Measurements from ENCODE around the gene CHD5.

The CHD5 gene

GRCh38 chr1:6206520-6206855 is 26.4 kb upstream of the CHD5 start:
- DNase-seq = no peak
- intact Hi-C loops (cut with DNase I) = no loop called here

DNA sequence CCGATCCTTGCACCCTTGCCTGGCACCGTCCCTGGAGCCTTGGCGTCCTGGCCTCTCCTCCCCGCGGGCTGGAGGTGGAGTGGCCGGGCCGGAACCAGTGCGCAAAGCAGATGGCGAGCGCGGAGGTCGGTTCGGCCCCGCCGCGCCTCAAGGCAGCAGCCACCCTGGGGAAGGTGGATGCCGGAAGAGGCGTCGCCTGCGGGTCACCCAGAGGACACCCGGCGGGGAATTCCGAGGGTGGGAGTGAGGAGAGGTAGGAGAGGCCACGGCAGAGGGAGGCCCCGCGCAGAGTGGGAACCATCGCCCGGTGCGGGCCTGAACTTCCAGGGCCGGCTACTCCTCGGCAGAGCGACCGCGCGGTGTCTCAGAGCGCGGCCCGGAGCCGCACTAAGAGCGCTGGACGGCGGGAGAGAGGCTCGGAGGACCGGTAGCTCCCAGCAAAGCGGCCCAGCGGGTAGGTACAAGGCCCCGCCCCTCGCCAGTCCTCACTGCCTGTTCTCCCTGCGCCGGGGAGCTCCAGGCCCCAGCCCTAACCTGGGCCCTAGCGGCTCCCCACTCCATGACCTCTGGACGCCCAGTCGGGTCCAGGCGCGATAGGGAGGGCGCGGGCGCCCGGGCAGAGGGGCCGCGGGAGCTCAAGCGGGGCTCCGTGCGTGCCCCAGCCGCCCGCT is 25.9 kb upstream of the CHD5 start, which contains the start of gene RNF207:
Gene RNF207, plus strand, starts transcription at position 271 of the 671 bp plus-strand sequence. CDS start 417 bp downstream, outside the sequence.
- peak in 18 of 42 donors; percentile 23 to 54 (median 33) for DNase-seq
- intact Hi-C loops (cut with DNase I) = no loop called here

DNA sequence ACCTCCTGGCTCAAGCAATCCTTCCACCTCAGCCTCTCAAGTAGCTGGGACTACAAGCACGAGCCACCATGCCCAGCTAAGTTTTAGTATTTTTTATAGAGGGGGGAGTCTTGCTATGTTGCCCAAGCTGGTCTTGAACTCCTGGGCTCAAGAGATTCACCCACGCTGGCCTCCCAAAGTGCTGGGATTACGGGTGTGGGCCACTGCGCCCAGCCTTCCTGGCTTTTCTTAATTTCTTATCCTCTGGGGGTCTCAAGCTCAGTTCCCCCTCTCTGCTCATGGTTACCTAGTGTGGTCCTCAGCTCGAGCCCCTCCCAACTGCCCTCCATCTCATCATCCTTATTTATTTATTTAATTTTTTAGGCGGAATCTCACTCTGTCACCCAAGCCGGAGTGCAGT is 22.1 kb upstream of the CHD5 start:
- no peak for DNase-seq
- intact Hi-C loops (cut with DNase I) = no loop called here

GRCh38 chr1:6200188-6200809 is 20.2 kb upstream of the CHD5 start:
- intact Hi-C loops (cut with DNase I) = no loop called here

DNA sequence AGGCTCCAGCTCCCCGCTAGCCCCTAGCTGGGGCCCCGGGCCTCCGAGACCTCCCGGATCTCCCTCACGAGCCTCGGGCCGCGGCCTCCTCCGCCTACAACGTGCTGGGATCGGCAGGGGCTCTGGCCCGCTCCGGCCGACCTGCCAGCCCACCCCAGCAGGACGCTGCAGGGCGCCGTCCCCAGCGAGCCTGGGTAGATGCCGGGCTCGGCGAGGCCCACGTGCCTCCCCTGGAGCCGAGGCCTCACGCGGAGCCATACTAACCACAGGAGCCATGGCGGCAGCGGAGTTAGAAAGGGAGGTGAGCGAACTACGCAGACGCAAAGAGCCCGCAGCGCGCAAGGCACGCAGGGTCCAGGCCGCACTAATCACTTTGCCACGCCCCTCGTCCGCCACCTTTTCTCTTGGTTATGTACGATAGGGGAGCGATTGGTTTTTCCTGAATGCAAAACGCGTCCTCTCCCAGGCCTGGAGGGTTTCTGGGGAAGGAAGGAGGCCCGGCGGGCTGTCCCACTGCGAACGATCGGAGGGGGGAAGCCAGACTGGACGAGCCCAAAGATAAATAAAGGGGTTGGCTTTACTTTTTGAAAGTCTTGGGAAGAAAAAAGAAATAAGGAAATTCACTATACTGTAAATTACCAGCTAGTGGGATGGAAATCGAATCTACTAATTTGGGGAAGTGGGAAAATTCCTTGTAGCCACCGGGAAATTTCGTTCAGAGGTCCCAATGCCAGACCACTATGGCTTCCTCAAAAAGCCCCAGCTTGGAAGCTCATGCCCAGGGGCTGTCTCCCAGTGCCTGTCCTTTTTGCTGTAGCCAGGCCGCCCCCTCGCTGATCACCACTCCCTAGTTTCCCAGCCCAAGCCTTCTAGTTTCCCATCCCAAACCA is 19.4 kb upstream of the CHD5 start, which contains the start of gene RPL22:
Gene RPL22, minus strand, starts transcription at position 298 of the 890 bp plus-strand sequence. Its CDS starts 22 bp downstream, at position 276.
- DNase-seq = peak; percentile 95 to 99 (median 98)
- intact Hi-C loops (cut with DNase I) = loop anchor here (2.0 kb wide), 1 partner anchor 35 kb away; the partner anchor contains the start of gene ICMT

More at GRCh38 chr1:6200188-6200809, 20.2 kb upstream of the CHD5 start:
- no peak for DNase-seq

GRCh38 chr1:6198646-6199297 is 18.7 kb upstream of the CHD5 start:
- intact Hi-C loops (cut with DNase I) = loop anchor here (2.0 kb wide), 1 partner anchor 36 kb away; the partner anchor contains the start of gene ICMT
- DNase-seq = peak in 7 of 42 donors; percentile 21 to 51 (median 29)

GRCh38 chr1:6197746-6198427 is 17.8 kb upstream of the CHD5 start:
- DNase-seq = no peak
- intact Hi-C loops (cut with DNase I) = loop anchor here (2.0 kb wide), 1 partner anchor 37 kb away; the partner anchor contains the start of gene ICMT

DNA sequence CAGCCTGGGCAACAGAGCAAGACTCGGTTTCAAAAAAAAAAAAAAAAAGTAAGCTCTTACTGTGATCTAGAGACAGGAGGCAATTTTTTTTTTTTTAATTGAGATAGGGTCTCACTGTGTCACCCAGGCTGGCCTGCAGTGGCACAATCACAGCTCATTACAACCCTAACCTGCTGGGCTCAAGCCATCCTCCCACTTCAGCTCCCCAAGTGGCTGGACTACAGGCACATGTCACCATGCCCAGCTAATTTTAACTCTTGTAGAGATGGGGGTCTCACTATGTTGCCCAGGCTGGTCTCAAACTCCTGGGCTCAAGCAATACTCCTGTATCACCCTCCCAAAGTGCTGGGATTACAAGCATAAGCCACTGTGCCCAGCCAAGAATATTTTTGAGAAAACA is 11.8 kb upstream of the CHD5 start:
- intact Hi-C loops (cut with DNase I) = no loop called here
- DNase-seq = no peak

GRCh38 chr1:6188466-6188865 is 8.3 kb upstream of the CHD5 start:
- no peak for DNase-seq
- intact Hi-C loops (cut with DNase I) = no loop called here

DNA sequence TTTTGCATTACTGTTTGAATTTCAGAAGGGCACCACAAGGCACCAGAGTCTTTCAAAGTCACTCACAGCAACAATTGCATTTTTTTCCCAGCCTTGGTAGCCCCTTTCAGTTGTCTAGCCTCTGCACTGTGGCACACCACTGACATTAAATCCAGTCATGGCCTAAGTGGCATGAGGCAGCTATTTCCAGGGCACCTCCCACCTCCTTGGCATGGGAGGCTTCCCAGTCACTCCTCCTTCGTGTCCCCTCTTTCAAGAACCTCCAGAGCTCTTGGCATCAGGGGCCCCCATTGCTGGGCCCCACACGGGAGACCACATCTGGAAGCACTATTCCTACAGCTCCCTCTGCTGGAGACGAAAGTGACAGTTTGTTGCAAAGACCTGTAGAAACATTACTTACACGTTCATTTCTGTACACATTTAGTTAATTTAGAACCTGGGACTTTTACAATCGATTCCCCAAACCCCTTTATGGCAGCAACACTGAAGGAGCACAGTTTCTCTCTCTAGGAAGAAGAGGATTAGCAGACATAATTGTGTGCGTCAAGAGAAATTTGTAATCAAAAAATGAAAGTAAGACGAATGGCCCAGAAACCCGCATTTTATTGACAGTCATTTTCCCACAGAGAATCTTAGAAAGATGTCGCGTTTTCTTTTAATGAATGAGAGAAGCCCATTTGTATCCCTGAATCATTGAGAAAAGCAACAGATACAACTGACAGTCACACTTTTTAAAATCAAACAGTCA is 5.7 kb upstream of the CHD5 start:
- intact Hi-C loops (cut with DNase I) = no loop called here

DNA sequence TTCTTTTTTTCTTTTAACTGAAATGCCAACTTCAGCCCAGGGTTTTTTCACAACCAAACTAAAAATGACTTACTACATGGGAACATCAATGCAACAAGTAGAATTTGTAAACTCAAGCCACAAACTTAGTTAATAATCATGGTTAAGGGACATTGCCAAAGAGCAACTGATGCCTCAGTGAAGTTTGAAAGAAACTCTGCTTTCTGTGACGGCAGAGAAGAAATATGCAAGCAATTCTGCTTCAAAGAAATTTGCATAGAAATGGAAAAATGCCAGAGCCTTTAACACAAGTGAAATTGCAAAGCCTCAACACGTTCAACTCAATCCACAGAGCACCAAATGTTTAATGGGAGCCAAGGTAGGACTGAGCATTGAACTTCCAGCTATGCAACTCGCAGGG is 5.0 kb upstream of the CHD5 start:
- no peak for DNase-seq
- intact Hi-C loops (cut with DNase I) = no loop called here

More for the DNA sequence above, 5.7 kb upstream of the CHD5 start:
- DNase-seq = peak in 13 of 42 donors; percentile 33 to 67 (median 49)

GRCh38 chr1:6184083-6184783 is 4.1 kb upstream of the CHD5 start:
- no peak for DNase-seq
- intact Hi-C loops (cut with DNase I) = no loop called here

DNA sequence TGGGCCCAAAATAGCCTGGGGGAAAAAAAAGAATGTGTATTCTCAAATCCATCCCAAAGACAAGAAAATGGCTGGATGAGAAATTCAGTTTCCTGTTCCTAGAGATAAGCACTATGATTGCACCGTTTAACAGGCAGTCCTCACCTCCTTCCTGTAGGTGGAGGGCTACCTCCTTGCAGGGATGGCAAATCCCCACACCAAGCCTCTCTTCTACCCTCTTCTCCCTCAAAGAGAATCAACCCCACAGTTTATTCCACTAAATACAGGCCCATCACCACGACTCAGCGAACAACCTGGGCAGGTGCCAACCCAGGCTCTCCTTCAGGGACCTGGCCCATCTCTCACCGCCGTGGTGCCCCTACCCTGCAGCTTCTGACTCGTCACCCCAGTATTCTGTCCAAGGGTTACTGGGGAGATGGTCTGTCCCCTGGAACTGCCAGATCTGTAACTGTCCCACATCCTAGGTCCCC is 3.4 kb upstream of the CHD5 start:
- DNase-seq = no peak
- intact Hi-C loops (cut with DNase I) = no loop called here

GRCh38 chr1:6181347-6181770 is 1.2 kb upstream of the CHD5 start:
- DNase-seq = no peak
- intact Hi-C loops (cut with DNase I) = no loop called here

DNA sequence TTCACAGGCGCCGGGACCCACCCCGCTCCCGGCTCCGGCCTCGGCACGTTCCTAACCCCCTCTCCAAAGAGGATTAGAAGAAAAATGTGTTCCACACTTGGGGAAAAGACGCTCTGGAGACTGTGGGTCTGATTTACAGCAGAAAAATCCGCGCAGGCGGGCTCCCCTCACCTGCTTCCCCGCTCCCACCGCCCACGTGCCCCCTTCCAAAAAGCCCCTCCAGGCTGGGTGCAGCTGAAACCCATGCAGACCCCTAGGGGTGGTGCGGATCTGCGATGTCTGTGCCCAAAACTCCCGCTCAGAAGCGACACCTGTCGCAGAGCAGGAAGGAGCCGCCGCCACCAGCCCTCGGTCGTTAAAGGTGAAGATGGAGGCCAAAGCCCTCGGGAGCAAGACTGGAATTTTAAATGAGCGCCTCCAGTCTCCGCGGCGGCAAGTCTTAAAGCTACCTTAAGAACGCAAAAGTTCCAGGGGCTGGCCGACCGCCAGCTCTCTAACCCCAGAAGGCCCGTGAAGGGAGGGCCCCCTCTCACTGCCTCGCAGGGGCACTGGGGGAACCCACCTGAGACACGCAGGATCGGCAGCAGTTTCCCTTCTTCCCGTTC is 688 bp upstream of the CHD5 start:
- no peak for DNase-seq
- intact Hi-C loops (cut with DNase I) = no loop called here

DNA sequence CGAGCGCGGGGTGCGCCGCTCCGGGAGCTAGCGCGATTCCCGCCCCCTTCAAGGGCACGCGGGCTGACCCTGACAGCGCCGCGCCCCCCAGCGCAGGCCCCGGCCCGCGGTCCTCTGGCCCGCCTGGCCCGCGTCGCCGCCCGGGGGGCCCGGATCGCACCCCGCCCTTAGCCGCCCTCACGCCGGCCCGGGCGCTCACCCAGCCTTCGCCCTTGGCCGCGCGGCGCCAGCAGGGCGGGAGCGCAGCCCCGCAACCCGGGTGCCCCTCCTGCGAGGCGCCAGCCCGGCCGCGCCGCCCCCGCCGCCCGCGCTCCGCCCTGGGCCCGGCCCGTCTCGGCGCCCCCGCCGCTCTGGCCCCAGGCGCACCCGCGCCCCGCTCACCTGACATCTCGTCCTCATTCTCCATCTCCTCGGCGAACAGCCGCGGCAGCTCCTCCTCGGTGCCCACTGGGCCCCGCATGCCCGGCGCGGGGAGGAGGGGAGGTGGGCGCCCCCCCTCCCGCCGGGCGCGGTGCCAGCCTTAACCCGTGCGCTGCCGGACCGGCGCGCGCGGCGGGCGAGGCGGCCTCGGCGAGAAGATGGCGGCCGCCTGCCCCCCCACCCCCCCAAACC is 451 bp downstream of the CHD5 start:
- intact Hi-C loops (cut with DNase I) = no loop called here
- DNase-seq = no peak
